Occipital lobe (tissue), 2 donors: ENCODE measurements around the gene GABRA5. TPM values are rescaled to one million over a fixed set of nuclear protein-coding genes. Genes with fewer than 3 reads are reported as not detected.

Experiments used
- DNase-seq: peaks from one replicate; lab custom pipeline; 2025; lab: John Stamatoyannopoulos, UW
- total RNA-seq: library from RNA; depleted of rRNA; stranded (reverse); fragments of >200 nt; gene quantifications from one replicate; pipeline ENCODE4 v1.2.3, GENCODE V29; 2014

Gene GABRA5
- total RNA-seq, 1 donor from 2014 or later: 38.1 TPM

GRCh38 chr15:26926081-26926480 lies 59.2 kb downstream of the GABRA5 start:
- no peak for DNase-seq

GRCh38 chr15:26928051-26928450 lies 61.2 kb downstream of the GABRA5 start:
- no peak for DNase-seq

GRCh38 chr15:26929588-26929987 lies 62.7 kb downstream of the GABRA5 start:
- DNase-seq: no peak

GRCh38 chr15:26934848-26935247 lies 68.0 kb downstream of the GABRA5 start:
- DNase-seq: no peak

GRCh38 chr15:26935322-26935721 lies 68.5 kb downstream of the GABRA5 start:
- DNase-seq: no peak

GRCh38 chr15:26936502-26936901 lies 69.6 kb downstream of the GABRA5 start:
- DNase-seq: no peak

GRCh38 chr15:26937134-26937533 lies 70.3 kb downstream of the GABRA5 start:
- DNase-seq: no peak

GRCh38 chr15:26939398-26939797 lies 72.5 kb downstream of the GABRA5 start:
- no peak for DNase-seq

GRCh38 chr15:26941489-26941888 lies 74.6 kb downstream of the GABRA5 start:
- DNase-seq: no peak

GRCh38 chr15:26943866-26944265 lies 77.0 kb downstream of the GABRA5 start:
- DNase-seq: no peak

- no peak for DNase-seq
Measured at GRCh38 chr15:26945046-26945445, 78.2 kb downstream of the GABRA5 start.

- no peak for DNase-seq
Measured at GRCh38 chr15:26950001-26950400, 83.1 kb downstream of the GABRA5 start.

- DNase-seq: no peak
Measured at GRCh38 chr15:26954403-26954802, 87.5 kb downstream of the GABRA5 start.

GRCh38 chr15:26967719-26968269 lies 100.9 kb downstream of the GABRA5 start:
- peak; percentile 59 for DNase-seq

- no peak for DNase-seq
Measured at GRCh38 chr15:26968806-26969205, 101.9 kb downstream of the GABRA5 start.

GRCh38 chr15:26970712-26971210 lies 103.9 kb downstream of the GABRA5 start, which contains the start of gene GABRG3:
Gene GABRG3, plus strand, starts transcription at chr15:26971181.
- no peak for DNase-seq

GRCh38 chr15:26971271-26972018 lies 104.6 kb downstream of the GABRA5 start:
- DNase-seq: no peak

- peak; percentile 38 for DNase-seq
Measured at GRCh38 chr15:26972636-26973035, 105.8 kb downstream of the GABRA5 start.

GRCh38 chr15:26974120-26974780 lies 107.4 kb downstream of the GABRA5 start:
- no peak for DNase-seq

GRCh38 chr15:26981492-26981891 lies 114.6 kb downstream of the GABRA5 start:
- no peak for DNase-seq

- DNase-seq: no peak
Measured at GRCh38 chr15:26983822-26984221, 117.0 kb downstream of the GABRA5 start.

GRCh38 chr15:26985050-26985449 lies 118.2 kb downstream of the GABRA5 start:
- no peak for DNase-seq
